Stimulated activated CD4-positive, alpha-beta T cell treated with anti-CD3 and anti-CD28 coated beads, Interleukin-4, amount 100 ng/mL, for 4 hours (primary cell): ENCODE data around the gene CROT.
"Not testable (repeated sequence)": the region's sequence is repeated elsewhere in the genome, so short reads cannot be mapped to it uniquely, and the experiment has no call there.

Experiments used
- DNase-seq, 2 experiments: peaks; one replicate each; pipeline ENCODE4 v3.0.0-alpha.2; 2020

CROT gene, protein sequence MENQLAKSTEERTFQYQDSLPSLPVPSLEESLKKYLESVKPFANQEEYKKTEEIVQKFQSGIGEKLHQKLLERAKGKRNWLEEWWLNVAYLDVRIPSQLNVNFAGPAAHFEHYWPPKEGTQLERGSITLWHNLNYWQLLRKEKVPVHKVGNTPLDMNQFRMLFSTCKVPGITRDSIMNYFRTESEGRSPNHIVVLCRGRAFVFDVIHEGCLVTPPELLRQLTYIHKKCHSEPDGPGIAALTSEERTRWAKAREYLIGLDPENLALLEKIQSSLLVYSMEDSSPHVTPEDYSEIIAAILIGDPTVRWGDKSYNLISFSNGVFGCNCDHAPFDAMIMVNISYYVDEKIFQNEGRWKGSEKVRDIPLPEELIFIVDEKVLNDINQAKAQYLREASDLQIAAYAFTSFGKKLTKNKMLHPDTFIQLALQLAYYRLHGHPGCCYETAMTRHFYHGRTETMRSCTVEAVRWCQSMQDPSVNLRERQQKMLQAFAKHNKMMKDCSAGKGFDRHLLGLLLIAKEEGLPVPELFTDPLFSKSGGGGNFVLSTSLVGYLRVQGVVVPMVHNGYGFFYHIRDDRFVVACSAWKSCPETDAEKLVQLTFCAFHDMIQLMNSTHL

DNA sequence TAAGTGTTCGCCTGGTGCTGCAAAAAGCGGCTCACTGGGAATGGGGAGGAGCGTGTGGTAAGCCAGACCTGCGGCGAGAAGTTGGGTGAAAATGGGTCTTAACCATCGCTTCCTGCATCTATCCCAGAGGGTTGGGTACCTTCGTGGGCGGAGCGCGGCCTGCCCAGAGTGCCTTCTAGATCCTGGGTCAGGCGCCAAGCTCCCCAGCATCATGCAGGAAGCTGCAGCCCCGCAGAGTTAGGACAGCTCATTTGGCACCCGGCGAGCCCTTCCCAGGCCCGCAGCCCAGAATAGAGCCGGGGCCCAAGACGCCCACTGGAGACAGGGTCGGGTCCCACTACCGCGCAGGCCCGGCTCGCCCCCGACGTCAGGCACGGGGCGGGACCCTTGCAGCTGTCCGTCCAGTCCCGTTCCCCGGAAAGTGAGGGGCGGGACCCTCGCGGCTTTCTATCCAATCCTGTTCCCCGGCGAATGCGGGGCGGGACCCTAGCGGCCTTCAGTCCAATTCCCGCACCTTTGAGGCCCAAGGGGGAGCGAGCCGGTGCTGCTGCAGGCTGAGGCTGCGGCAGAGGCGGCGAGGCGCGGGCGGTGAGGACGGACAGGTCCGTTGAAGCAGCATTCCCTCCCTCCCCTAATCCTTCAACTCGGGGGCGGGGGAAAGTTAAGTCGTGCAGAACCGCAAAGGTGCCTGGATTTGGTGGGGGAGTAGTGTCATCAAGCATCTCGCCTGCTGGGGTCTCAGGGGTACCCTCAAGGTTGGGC, at the start of gene CROT:
TSS of gene CROT (plus strand) at position 499 of the 762 bp plus-strand sequence. CDS start 3,405 bp downstream, outside the sequence.
- peak; percentile 90 to 93 for DNase-seq

DNA sequence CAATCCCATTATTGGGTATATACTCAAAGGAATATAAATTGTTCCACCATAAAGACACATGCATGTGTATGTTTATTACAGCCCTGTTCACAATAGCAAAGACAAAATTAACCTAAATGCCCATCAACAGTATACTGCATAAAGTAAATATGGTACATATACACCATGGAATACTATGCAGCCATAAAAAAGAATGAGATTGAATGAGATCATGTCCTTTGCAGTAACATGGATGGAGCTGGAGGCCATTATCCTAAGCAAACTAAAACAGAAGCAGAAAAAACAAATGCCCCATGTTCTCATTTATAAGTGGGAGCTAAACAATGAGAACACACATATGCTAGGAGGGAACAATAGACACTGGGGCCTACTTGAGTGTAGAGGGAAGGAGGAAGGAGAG, 44.7 kb upstream of the CROT start:
- no peak for DNase-seq

DNA sequence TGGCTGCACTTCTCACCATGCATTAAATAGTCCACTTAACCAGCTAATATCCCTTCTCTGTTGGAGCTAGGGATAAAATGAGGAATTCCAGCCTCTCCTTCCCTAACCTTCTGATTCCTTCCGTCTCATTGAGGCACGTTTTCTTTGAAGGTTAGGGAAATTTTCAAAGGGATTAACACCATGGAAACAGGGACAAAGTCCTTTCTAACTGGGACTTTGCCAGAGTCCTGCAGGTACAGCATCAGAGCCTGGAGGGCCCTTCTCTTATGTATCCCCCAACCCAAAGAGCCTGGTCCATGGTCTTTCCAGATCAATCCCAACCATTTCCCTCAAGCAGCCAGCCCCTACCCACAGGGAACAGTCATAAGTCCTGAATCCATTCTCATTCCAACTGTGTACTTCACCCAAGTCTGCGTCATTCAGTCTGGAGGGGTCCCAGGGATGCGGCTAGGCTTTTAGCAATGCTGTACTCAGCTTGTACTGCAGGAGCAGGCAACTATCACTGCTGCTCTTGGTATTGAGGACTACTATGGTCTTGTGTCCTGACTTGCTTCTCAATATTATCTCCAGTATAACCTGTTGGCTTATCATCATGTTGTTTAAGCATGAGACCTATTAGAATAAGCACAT, 34.6 kb upstream of the CROT start:
- no peak for DNase-seq

DNA sequence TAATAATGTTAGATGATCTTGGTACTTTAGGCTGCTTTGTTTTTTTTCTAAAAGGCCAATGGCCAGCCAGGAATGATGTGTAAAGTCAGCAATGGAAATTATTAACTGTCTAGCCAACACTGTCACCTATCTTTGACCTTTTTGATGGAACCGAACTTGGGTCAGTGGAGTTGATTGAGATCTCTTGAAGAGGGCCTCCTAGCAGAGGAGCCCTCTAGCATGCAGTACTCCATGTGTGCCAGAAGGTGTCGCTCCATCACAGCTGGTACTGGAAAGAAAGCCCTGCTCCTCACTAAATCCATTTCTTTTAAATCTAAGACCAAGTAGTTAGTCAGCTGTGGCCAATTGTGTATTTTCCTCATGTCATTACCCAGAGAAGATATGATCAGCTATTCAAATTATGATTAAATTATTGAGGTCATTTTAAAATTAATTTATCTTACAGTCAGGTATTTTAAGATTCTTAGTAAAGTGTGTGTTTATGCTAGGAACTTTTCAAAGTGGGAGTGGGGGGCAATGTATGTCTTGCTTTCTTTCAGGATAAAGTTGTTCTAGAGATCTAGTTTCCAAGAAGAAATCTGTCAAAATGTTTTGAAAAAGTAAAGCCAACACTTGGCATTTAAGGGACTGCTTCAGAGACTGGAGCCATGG, 33.1 kb upstream of the CROT start:
- peak; percentile 35 to 53 for DNase-seq

DNA sequence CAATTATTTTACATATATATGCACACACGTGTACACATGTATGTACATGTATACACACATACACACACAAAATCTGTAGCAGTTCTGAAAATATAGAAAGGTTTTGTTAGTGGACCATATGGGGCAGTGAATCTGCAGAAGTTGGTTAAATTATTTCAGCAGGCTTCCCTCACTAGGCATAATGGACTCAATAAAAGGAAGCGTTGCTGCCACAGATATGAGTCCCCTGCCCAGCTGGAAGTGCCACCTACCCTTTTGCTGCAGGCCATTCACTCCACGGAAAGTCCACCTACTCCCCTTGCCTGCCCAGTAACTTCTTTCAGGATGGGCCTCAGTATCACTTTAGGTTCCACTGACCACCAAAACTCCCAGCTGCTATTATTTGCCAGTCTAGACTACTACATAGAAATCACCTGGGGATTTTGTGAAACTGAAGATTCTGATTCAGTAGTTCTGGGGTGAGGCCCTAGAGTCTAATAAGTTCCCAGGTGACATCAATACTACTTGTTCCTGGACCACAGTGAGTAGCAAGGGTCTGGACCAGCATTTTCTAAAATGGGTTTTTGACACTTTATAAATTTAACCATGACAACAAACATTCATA, 29.3 kb upstream of the CROT start:
- no peak for DNase-seq

DNA sequence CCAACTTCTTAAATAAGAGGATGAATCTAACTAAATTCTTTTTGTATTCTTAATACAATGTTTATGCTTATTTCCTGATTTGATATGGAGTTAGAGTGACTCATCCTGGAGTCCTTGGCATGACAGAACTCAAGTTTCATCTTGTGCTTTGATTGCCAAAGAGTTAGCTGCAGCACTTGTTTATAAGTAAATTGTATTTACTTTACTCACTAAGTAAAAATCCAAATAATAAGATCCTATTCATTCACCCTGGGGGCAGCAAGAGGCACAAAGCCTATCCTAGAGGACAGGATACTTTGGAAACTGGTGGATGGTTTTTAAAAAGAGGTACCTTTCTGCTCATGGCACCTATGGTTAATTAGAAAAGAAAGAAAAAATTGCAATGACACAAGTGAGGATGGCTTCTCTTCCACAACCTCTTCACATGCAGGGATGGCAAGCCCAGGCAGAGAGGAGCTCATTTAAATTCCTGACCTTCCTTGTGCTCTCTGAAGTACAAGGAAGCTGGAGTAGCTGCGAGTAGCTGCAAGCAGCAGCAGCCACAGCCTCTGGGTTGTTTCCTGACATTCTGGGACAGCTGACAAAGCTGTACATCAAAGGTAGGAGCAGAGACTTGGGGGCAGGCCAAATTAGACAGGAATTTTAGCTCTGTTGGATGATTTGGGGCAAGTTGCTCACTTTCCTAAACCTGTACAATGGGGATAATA, 28.5 kb upstream of the CROT start:
- DNase-seq: no peak

DNA sequence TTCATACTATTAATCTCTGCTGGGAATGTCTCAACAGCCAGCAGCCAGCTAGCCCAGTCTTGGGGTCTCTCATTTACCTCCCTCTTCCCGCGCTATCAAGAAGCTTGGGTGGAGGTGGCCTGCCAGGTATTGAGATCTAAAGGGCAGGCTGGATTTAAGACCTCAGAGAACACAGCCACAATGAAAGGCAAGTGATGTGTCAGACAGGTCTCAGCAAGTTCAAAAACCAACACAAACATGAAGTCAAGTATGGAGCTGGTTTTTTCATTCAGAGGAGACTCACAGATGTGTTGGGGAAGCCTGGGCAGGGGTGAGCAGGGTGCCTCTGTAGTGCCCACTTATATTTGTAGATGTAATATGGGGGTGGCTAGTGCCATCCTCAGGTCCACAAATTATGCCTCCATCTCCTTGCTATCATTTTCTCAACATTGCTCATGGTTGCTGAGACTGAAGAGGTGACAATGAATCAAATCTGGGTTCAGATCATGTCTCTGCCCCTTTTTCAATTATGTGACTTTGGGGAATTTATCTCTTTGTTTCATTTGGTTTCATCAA, 27.7 kb upstream of the CROT start:
- DNase-seq: no peak

DNA sequence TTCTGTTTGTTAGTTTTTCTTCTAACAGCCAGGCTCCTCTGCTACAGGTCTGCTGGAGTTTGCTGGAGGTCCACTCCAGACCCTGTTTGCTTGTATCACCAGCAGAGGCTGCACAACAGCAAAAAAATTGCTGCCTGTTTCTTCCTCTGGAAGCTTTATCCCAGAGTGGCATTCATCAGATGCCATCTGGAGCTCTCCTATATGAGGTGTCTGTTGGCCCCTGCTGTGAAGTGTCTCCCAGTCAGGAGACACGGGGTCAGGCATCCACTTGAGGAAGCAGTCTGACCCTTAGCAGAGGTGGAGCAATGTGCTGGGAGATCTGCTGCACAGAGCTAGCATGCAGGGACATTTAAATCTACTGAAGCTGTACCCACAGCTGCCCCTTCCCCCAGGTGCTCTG, 26.7 kb upstream of the CROT start:
- no peak for DNase-seq

DNA sequence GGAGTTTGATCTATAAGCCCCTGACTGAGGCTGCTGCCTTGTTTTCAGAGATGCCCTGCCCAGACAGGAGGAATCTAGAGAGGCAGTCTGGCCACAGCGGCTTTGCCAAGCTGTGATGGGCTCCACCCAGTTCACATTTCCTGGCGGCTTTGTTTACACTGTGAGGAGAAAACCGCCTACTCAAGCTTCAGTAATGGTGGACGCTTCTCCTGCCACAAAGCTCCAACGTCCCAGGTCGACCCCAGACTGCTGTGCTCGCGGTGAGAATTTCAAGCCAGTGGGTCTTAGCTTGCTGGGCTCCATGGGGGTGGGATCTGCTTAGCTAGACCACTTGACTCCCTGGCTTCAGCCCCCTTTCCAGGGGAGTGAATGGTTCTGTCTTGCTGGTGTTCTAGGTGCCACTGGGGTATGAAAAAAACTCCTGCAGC, 26.3 kb upstream of the CROT start:
- DNase-seq: not testable (repeated sequence)

DNA sequence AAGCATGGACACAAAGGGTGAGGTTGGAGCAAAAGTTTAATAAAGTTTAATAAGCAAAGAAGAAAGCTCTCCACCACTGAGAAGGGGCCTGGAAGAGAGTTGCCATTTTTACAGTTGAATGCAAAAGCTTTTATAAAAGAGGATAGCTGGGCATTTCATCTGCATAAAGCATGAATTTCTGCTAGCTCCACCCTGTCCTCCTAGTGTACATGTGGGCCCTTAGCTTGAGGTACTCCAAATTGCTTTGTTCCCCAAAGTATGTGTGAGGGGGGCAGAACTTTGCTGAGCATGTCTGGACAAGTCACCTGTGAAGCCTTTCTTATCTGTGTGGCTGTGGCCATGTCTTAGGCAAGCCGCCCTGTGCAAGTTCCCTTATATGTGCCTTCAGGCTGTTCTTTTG, 22.6 kb upstream of the CROT start:
- no peak for DNase-seq

DNA sequence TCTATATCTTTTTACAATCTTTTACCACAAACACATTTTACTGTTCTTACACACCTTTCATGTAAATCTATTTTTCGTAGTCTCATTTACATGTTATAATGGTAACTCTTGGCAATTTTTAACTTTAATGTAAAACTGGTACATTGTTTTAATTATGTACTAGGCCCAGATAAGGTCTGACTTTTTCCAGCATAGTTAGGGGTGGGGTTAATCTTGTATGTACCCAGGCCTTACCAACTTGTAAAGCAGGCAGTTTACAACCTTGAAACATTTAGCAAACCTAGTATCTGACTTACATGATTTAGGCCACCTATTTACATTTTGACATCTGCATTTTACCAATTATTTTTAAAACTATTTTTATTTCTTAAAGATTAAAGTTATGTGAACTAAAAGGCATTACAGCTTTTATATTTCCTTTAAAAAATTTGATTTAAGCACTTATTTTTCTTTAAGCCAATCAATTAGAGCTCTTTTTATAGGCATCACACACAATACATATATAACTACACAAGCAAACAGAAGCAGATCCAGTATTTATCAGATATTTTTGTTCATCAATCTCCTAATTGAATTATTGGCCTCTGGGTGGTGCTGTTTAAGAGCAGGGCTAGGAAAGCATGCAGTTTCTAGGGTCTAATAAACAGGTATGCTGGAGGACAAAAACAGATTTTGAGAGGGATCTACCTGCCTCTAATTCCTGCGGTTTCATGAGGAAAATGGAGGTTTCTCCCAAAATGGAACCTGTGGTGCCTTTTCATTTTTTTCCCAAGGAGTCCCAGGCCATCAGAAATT, 19.7 kb upstream of the CROT start:
- DNase-seq: no peak

DNA sequence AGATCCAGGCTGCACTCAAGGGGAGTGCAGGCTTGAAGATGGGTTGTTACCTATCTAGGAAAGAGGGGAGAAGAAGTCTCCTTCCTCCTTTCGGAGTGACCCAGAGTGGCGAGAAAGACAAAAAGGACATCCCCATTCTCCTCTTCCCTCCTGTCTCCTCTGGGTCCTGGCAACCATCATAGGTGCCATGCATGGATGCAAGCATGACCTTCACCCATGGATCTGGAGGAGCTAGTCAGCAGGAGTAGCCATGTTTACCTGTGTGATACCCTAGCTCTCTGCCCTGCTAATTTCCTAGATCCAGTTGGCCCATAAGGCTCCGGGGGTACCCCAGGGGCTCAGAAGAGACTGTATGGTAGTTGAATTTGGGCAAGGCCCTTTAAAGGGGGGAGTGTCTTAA, 17.2 kb upstream of the CROT start:
- no peak for DNase-seq

DNA sequence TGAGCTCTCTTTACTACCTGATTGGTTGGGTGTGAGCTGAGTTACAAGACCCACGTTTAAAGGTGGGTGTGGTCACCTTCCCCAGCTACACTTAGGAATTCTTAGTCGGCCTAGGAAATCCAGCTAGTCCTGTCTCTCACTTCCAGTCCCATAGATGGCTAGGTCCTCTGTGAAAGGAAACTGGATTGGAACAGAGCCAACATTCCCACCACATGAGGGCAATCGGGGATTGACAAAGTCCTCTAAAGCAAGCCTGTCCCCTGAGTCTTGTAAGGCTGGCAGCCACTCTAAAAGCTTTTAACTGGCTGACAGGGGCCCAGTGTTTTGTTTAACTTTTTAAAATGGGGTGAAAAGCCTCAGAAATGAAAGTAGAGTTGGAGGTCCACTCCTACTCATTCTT, 15.1 kb upstream of the CROT start:
- no peak for DNase-seq

DNA sequence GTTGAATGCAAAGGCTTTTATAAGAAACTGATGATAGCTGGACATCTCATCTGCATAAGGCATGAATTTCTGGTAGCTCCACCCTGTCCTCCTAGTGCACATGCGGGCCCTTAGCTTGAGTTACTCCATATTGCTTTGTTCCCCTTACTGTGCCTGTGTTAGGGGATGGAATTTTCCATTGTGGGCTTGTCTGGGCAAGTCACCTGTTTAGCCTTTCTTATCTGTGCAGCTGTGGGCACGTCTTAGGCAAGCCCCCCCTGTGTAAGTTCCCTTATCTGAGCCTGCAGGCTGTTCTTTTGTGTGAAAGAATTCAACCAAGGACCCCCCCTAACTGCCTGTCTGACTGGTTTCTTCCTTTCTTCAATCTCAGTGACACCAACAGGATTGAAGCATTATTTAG, 14.5 kb upstream of the CROT start:
- DNase-seq: no peak

DNA sequence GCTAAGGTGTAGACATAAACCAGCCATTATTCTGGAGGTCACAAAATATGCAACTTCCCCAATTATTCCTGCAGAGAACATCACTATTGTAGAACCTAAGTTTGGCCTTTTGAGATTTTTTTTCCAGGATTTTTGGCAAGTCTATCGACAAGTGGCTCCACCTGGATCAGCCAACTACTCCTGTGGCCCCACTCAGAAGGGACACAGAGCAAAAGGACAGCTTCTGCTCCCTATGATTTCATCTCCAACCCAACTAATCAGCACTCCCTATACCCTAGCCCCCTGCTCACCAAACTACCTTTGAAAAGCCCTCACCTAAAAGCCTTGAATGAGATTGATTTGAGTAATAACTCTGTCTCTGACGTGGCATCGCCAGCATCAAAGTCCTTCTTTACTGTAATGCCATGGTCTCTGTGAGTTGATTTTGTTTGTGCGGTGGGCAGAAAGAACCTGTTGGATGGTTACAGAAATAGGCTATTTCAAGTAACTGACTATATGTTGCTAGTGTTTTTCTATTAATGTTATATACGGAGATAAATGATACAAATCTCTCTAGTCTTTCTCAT, 13.7 kb upstream of the CROT start:
- no peak for DNase-seq

DNA sequence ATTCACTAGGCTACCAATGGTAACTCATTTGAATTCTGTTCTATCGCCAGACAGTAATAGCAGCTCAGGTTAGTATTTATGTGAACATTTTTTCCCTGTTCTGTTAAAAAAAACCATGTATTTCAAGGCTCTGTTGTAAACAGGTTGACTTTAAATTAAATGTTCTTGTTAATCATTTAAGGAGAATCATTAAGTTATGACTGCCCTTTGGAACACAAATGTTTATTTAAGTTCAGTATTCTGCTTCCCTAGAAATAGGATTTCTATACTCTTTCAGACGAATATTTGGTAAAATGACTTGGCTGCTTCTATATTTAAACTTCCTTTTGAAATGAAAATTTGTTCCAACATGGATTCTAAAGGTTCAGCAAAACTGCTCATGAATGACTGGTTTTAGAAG, 13.1 kb upstream of the CROT start:
- DNase-seq: no peak

DNA sequence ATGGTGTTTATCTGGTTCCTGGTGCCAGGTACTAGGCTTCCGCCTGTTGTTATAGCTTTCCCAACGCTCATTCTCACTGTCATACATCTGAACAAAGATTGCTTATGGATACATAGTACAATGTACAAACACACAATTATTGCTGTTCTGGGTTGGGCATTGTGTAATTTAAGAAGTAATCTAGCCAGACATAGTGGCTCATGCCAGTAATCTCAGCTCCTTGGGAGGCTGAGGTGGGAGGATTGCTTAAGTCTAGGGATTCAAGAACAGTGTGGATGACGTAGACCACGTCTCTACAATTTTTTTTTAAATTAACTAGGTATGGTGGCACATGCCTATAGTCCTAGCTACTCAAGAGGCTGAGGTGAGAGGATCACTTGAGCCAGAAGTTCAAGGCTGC, 9.3 kb upstream of the CROT start:
- DNase-seq: no peak

DNA sequence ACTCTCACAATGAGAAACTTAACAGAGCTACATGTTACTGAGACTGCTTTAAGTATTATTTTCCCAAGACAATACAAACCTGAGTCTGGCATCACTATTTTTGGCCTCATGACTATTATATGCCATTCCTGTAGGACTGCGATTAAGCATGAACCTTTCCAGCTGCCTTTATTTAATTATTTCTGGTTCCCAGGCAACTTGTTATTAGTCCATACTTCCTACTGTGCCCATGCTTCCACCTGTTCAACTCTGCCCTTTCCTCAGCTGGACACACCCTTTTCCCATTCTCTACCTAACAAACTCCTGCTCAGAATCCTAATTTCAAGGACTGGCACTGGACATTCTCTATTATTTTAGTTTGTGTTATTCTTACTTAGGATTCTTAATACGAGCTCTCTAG, 8.1 kb upstream of the CROT start:
- DNase-seq: no peak

DNA sequence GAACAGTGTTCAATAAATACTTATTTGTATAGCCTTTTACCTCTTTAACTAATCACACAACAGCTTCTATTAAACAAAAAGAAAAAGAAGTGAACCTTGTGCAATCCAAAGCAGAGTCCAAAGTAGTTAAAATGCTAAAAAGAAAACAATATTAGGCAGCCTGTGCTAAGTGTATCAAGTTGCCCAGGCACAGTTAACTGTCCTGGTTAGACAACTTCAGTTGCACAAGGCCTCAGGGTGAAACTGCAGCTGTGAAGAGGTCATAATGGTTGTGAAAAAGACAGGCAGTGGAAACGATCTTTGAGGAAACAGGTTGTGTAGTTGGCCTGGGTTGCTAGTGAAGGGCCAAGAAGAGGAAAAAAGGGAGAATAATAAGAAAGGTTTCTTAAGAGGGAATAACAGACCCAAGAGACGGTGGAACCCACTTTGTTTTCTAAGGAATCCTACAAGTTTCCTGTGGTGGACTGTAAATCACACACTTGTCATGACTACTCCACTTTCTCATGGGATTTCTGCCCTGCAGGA, 6.0 kb upstream of the CROT start:
- DNase-seq: no peak

DNA sequence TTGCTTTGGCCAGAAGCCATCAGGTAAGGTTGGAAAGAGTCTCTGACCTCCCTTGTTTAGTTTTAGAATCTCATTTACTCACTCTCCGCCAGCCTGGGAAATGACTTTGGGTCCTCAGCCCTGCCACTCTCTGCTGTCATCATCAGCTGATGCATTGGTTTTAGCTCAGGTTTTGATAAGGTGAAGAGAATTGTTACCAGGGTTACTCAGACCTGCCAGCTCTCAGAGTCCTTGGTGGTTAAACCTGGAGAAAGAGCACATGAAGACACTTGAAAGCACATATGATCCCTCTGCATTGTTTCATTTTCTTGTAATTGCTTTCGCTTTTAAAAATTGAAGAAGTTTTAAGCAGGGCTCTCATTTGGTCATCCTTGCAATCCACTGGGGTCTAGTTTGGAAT, 4.0 kb upstream of the CROT start:
- no peak for DNase-seq
